GM12875 (cell line): ENCODE results near the gene SLCO1A2.
"Not testable (repeated sequence)": the region's sequence is repeated elsewhere in the genome, so short reads cannot be mapped to it uniquely, and the experiment has no call there.

Experiments used
- H3K4me3 ChIP-seq: one replicate; pipeline ENCODE4 v1.5.1; 2011; ENCODE audit warnings: low read depth, low read length, control low read depth
- CTCF ChIP-seq: IDR thresholded peaks from 2 replicates; pipeline ENCODE4 v1.5.1; 2011; ENCODE audit warnings: low read depth, mild to moderate bottlenecking, control low read depth, inconsistent platforms, low read length, moderate library complexity, borderline replicate concordance; ENCODE audit not compliant: insufficient read depth

SLCO1A2 gene

GRCh38 chr12:21334771-21335325, at the start of gene SLCO1A2:
SLCO1A2 (minus strand) TSS chr12:21334917; CDS start chr12:21334647, 270 bp downstream.
- TF ChIP-seq CTCF: no peak

GRCh38 chr12:21384261-21384660, 49.5 kb upstream of the SLCO1A2 start:
- no peak overlapping the region for H3K4me3 ChIP-seq
- no peak for TF ChIP-seq CTCF

More at GRCh38 chr12:21334771-21335325, at the start of gene SLCO1A2:
- H3K4me3 ChIP-seq: no peak within 1 kb of the TSS

- not testable (repeated sequence) for H3K4me3 ChIP-seq
Observed at GRCh38 chr12:21381320-21381719, 46.6 kb upstream of the SLCO1A2 start.

GRCh38 chr12:21379218-21379617, 44.5 kb upstream of the SLCO1A2 start:
- H3K4me3 ChIP-seq: no peak overlapping the region
- no peak for TF ChIP-seq CTCF

- no peak within 1 kb of the TSS for H3K4me3 ChIP-seq
- no peak for TF ChIP-seq CTCF
Observed at GRCh38 chr12:21372602-21373001, 37.9 kb upstream of the SLCO1A2 start, which contains the start of gene IAPP. IAPP (plus strand) TSS chr12:21372902; CDS start chr12:21373352, 450 bp downstream.

- H3K4me3 ChIP-seq: no peak overlapping the region
- no peak for TF ChIP-seq CTCF
Observed at GRCh38 chr12:21370845-21371449, 36.2 kb upstream of the SLCO1A2 start.

- TF ChIP-seq CTCF: no peak
Observed at GRCh38 chr12:21369141-21369980, 34.6 kb upstream of the SLCO1A2 start.

GRCh38 chr12:21360632-21361031, 25.9 kb upstream of the SLCO1A2 start:
- not testable (repeated sequence) for H3K4me3 ChIP-seq

More at GRCh38 chr12:21369141-21369980, 34.6 kb upstream of the SLCO1A2 start:
- no peak overlapping the region for H3K4me3 ChIP-seq
